Neural cell (in vitro differentiated cells): ENCODE measurements around the gene KRTAP10-2.

Experiments used
- EZH2 ChIP-seq: fragments of 200-600, 300-800 bp; shearing (Covaris generic), sonication (generic); IDR thresholded peaks from 2 replicates; pipeline ENCODE4 v1.6.1; 2014; ENCODE audit warnings: antibody characterized with exemption, low read length, borderline replicate concordance, mild to moderate bottlenecking; ENCODE audit not compliant: insufficient read depth, poor library complexity, severe bottlenecking
- TF ChIP-seq, protein P1 (sequence below): fragments of 450-650 bp; IDR thresholded peaks from 2 replicates; pipeline ENCODE4 v1.5.1; 2014; ENCODE audit warnings: antibody characterized with exemption, mild to moderate bottlenecking, moderate library complexity; ENCODE audit not compliant: poor library complexity, severe bottlenecking

DNA sequence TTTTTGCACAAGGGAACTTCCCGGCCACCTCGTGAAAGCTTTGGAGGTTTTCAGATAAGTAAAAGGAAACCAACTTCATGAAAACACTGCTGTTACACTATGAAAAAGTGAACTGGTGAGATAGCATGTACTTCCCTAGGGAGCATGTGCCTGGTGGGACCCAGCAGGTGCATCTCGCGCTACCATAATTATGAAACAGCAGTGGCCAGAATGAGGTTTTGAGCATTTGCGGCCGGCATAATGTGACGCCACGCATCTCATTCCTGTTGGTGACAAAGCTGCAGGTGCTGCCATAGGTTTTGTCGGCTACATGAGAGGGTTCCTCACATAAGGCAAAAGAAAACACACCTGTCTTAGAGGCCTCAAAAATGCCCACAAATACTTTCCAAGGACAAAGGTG lies 5.6 kb upstream of the KRTAP10-2 start:
- TF ChIP-seq EZH2: no peak
- TF ChIP-seq, protein P1, sequence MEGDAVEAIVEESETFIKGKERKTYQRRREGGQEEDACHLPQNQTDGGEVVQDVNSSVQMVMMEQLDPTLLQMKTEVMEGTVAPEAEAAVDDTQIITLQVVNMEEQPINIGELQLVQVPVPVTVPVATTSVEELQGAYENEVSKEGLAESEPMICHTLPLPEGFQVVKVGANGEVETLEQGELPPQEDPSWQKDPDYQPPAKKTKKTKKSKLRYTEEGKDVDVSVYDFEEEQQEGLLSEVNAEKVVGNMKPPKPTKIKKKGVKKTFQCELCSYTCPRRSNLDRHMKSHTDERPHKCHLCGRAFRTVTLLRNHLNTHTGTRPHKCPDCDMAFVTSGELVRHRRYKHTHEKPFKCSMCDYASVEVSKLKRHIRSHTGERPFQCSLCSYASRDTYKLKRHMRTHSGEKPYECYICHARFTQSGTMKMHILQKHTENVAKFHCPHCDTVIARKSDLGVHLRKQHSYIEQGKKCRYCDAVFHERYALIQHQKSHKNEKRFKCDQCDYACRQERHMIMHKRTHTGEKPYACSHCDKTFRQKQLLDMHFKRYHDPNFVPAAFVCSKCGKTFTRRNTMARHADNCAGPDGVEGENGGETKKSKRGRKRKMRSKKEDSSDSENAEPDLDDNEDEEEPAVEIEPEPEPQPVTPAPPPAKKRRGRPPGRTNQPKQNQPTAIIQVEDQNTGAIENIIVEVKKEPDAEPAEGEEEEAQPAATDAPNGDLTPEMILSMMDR: no peak
